Measurements from ENCODE around the gene BHLHE23.

The BHLHE23 gene

GRCh38 chr20:63009045-63009961 lies 2.5 kb upstream of the BHLHE23 start:
- peak; percentile 85 for DNase-seq (ENCODE audit: low spot score)

- DNase-seq (ENCODE audit: low spot score) = no peak
Observed at GRCh38 chr20:63008541-63009044, 1.8 kb upstream of the BHLHE23 start.

- no peak for DNase-seq (ENCODE audit: low spot score)
Observed at GRCh38 chr20:63007646-63008488, 1.1 kb upstream of the BHLHE23 start.

GRCh38 chr20:63007360-63007645 lies 539 bp upstream of the BHLHE23 start:
- DNase-seq (ENCODE audit: low spot score) = no peak

GRCh38 chr20:63005862-63006539 lies 763 bp downstream of the BHLHE23 start:
- no peak for DNase-seq (ENCODE audit: low spot score)

- no peak for DNase-seq (ENCODE audit: low spot score)
Observed at GRCh38 chr20:63005365-63005861, 1.4 kb downstream of the BHLHE23 start.

- no peak for DNase-seq (ENCODE audit: low spot score)
Observed at GRCh38 chr20:63004607-63005364, 2.0 kb downstream of the BHLHE23 start.

GRCh38 chr20:63003546-63003945 lies 3.2 kb downstream of the BHLHE23 start:
- no peak for DNase-seq (ENCODE audit: low spot score)

GRCh38 chr20:63002511-63002910 lies 4.3 kb downstream of the BHLHE23 start:
- no peak for DNase-seq (ENCODE audit: low spot score)

- no peak for DNase-seq (ENCODE audit: low spot score)
Observed at GRCh38 chr20:63000958-63001357, 5.8 kb downstream of the BHLHE23 start.

GRCh38 chr20:63000036-63000435 lies 6.7 kb downstream of the BHLHE23 start:
- DNase-seq (ENCODE audit: low spot score) = no peak

- no peak for DNase-seq (ENCODE audit: low spot score)
Observed at GRCh38 chr20:62999580-62999979, 7.2 kb downstream of the BHLHE23 start.

GRCh38 chr20:62998449-62998848 lies 8.3 kb downstream of the BHLHE23 start:
- DNase-seq (ENCODE audit: low spot score) = no peak

GRCh38 chr20:62997417-62998035 lies 9.2 kb downstream of the BHLHE23 start:
- no peak for DNase-seq (ENCODE audit: low spot score)

- no peak for DNase-seq (ENCODE audit: low spot score)
Observed at GRCh38 chr20:62996596-62996982, 10.2 kb downstream of the BHLHE23 start.

GRCh38 chr20:62995898-62996595 lies 10.7 kb downstream of the BHLHE23 start:
- no peak for DNase-seq (ENCODE audit: low spot score)

GRCh38 chr20:62995481-62995880 lies 11.3 kb downstream of the BHLHE23 start:
- DNase-seq (ENCODE audit: low spot score) = no peak

- DNase-seq (ENCODE audit: low spot score) = no peak
Observed at GRCh38 chr20:62994869-62995281, 11.9 kb downstream of the BHLHE23 start.

GRCh38 chr20:62993856-62994494 lies 12.8 kb downstream of the BHLHE23 start:
- no peak for DNase-seq (ENCODE audit: low spot score)

GRCh38 chr20:62991863-62992262 lies 14.9 kb downstream of the BHLHE23 start:
- no peak for DNase-seq (ENCODE audit: low spot score)

All from left forelimb (tissue), 1 donor.